Stimulated activated CD4-positive, alpha-beta T cell treated with anti-CD3 and anti-CD28 coated beads, TNF-alpha, amount 100 ng/mL, for 1 hour (primary cell): Measurements from ENCODE around the gene GANAB.
A peak's percentile ranks its signal among the peaks of the same experiment; 100 is the strongest.
"Not testable (repeated sequence)": the region's sequence is repeated elsewhere in the genome, so short reads cannot be mapped to it uniquely, and the experiment has no call there.

Experiments
- DNase-seq, 3 donors: peaks; one replicate each; pipeline ENCODE4 v3.0.0-alpha.2; 2020; ENCODE audit warnings: low read depth in 3 of 3, low spot score in 1 of 3

The GANAB gene

GRCh38 chr11:62645946-62646824, at the start of gene GANAB:
Gene GANAB (minus strand): TSS chr11:62646613. CDS start chr11:62646599, 14 bp downstream.
- peak; percentile 97 to 98 (median 97) for DNase-seq

- DNase-seq, result peak; percentile 42 to 63 (median 59)
Measured at GRCh38 chr11:62694455-62695167, 48.2 kb upstream of the GANAB start.

- DNase-seq, result not testable (repeated sequence)
Measured at GRCh38 chr11:62693624-62694023, 47.2 kb upstream of the GANAB start.

DNA sequence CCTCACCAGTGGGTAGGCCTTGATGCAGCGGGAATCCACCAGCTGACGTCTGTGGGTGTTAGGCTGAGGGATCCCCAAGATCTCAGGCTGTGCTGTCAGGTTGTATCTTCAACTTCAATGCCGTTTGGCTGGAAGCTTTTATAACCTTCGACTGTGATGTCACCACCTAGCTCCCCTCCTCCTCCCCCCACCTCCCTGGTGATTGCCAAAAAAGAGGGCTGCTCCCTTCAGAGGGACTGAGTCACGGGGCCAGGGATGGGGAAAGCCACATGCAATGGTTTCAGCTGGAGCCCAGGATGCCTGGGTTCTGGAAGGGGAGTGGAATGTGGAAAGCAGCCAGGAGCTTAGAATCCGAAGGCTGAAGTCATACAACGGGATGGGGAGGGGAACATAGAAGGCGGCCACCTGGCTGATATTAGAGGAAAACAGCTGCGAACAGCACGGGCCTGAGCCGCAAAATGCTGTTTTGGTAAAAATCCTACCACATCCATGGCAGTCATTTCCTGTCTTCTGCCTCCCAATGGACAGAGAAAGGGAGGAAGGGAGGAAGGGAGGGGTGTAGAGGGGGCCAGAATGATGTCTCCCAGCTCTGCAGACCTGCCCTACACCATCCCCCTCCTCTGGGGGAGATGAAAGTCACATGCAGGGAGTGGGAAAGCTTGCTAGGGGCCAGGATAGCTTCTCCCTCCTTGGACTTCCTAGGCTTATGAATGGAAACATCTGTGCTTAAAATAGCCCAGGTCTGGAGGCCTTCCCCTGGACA, 43.2 kb upstream of the GANAB start, which contains the start of gene LRRN4CL:
Gene LRRN4CL (minus strand): TSS at position 110 of the 763 bp plus-strand sequence. CDS start 1,022 bp downstream, outside the sequence.
- no peak for DNase-seq

DNA sequence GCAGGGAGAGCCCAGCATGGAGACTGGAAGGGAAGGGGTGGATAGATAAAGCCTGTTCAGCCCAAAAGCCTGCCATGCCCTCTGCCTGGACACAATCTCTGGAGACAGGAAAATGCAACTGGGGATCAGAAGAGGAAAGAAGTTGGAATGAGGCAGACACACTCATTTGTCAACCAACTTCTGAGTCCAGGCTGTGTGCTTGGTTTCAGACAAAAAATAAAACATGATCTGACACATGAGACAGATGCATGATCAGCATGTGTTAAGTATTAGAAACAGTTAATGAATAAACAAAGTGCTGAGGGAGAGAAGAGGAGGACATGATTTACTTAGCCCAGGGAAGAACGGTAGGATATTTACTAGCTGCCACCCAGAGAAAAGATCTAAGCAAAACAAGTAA, 42.1 kb upstream of the GANAB start:
- DNase-seq, result no peak

- no peak for DNase-seq
Measured at GRCh38 chr11:62687508-62688396, 41.3 kb upstream of the GANAB start.

DNA sequence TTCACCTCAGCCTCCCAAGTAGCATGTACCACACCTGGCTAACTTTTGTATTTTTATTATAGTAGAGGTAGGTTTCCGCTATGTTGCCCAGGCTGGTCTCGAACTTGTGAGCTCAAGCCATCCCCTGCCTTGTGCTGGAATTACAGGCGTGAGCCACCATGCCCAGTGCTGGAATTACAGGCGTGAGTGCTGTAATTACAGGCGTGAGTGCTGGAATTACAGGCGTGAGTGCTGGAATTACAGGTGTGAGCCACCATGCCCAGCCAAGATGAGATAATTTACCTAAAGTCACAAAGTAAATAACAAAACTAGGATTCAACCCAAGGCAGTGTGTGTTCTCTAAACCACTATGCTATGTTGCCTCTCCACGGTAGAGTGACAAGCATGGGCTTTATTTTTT, 36.1 kb upstream of the GANAB start:
- DNase-seq, result no peak

- DNase-seq, result no peak
Measured at GRCh38 chr11:62680825-62681240, 34.4 kb upstream of the GANAB start.

DNA sequence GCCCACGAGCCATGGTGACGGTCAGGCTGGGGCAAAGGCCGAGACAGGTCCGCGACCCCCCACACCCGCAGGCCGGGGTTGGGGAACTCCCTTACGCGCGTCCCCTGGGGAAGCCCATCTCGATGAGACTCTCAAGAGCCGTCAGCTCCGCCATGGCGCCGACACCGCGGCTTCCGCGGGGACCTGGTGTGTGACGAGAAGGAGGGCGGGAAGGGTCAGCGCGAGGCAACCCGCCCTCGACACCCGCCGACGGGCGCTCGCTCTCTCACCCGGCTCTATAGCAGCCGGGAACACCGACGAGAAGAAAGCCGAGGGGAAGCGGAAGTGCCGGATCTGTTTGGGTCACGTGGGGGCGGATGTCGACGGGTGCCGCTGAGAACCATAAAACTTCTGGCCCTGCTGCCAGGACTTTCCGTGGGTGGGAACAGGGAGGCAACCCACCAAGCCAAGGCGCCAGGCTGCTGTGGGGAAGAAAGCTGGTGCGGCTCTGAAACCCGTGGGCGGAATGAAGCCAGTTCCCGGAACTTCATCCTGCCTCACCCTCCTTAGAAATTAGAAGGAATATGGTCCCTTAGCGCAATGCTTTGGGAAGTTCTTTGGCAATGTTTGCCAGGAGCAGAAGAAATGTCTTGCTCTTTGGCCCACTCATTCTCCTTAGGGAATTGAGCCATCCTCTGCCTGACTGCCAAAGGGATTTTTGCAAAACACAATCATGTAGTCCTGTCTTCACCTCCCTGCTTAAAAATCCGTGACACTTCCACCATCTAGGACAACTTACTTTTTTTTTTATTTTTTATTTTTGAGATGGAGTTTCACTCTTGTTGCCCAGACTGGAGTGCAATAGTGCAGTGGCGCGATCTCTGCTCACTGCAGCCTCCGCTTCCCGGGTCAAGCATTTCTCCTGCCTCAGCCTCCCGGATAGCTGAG, 32.6 kb upstream of the GANAB start, which contains the start of gene UBXN1:
Gene UBXN1 (minus strand): TSS at position 304 of the 927 bp plus-strand sequence. CDS start 150 bp downstream, at position 154.
- peak in 2 of 3 donors; percentile 57 to 66 for DNase-seq

DNA sequence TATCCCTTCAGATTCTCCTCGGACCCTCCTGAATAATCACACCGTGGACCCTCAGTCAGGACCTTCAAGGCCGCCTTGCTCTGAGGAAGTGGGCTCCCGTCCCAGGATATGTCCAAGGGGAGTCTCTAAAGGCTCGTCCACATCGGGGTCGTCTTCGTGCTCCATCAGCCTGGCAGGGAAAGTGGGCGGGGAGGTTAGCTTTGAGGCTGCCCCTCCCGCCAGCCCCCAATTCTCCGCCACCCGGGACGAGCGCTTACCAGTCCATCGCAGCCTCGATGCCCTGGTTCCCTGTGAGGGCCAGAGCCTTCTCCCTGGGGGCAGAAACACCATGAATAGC, 32.0 kb upstream of the GANAB start:
- no peak for DNase-seq

DNA sequence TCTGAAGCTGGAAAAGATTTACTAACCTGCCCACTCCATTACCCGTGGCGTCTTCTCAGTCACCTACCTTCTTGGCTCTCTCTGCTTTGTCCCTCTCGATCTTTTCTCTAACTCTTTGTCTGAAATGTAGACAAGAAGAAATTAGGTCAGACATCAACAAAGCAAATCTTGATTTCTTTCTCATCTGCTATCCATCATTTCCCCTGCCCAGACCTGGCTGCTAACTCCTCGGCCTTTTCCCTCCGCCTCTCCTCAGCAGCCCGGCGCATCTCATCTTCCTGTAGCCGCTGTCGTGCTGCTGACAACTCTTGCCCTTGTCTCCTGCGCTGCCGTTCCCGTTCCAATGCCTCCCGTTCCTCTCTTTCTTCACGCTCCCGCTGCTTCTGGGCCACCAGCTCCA, 31.3 kb upstream of the GANAB start:
- DNase-seq, result no peak

DNA sequence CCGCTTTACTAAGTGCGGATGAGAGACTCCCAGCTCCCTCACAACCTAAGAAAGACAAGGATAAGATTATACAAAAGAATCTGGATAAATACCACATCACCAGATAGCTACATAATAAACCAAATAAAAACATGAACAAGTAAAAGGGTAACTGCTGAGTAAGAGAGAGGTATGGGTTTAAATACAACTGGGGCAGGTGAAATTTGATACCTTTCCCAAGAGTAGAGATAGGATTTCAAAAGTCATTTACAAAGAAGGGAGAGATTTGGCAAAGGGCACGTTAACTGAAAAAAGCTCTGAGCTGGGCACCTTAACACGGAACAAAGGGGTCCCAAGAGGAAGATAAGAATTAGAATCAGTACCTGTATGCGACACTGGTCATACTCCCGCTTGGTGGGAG, 30.7 kb upstream of the GANAB start:
- no peak for DNase-seq

- no peak for DNase-seq
Measured at GRCh38 chr11:62676698-62677097, 30.3 kb upstream of the GANAB start.

GRCh38 chr11:62675415-62675814, 29.0 kb upstream of the GANAB start:
- not testable (repeated sequence) for DNase-seq

DNA sequence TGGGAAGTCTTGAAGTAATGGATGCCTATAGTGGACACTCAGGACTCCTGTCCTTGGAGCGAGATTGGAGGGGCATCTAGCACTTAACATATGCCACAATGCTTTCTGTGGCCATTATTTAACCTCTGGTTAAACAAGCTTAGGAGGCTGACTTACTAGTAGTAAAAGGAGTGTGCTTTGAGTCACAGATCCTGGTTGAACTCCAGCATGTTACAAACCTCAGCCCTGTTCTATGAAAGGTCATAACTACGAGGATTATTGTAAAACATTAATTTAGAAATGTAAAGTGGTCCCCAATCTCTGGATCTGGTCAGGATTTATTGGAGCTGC, 26.7 kb upstream of the GANAB start:
- DNase-seq, result no peak

DNA sequence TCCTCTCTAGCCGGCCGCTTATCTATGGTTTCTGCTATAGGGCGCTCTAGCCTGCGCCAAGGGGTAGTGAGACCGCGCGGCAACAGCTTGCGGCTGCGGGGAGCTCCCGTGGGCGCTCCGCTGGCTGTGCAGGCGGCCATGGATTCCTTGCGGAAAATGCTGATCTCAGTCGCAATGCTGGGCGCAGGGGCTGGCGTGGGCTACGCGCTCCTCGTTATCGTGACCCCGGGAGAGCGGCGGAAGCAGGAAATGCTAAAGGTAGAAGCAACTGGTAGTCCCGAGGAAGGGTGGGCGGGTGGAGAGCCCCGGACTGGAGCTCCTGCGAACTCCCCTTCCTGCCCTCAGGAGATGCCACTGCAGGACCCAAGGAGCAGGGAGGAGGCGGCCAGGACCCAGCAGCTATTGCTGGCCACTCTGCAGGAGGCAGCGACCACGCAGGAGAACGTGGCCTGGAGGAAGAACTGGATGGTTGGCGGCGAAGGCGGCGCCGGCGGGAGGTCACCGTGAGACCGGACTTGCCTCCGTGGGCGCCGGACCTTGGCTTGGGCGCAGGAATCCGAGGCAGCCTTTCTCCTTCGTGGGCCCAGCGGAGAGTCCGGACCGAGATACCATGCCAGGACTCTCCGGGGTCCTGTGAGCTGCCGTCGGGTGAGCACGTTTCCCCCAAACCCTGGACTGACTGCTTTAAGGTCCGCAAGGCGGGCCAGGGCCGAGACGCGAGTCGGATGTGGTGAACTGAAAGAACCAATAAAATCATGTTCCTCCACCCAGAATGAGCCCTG, 25.4 kb upstream of the GANAB start, which contains the start of the genes LBHD1 and UQCC3:
Gene LBHD1 (minus strand): TSS at position 660 of the 782 bp plus-strand sequence. CDS start 2,236 bp downstream, outside the sequence.
Gene UQCC3 (plus strand): TSS at position 66 of the 782 bp plus-strand sequence. CDS start 73 bp downstream, at position 139.
- DNase-seq, result peak in 2 of 3 donors; percentile 43 to 62

GRCh38 chr11:62671236-62671607, 24.8 kb upstream of the GANAB start:
- DNase-seq, result no peak

- no peak for DNase-seq
Measured at GRCh38 chr11:62669420-62670161, 23.2 kb upstream of the GANAB start.
